IMR-90 (cell line): ENCODE results near the gene HNMT. TPM values are rescaled to one million over a fixed set of nuclear protein-coding genes. Genes with fewer than 3 reads are reported as not detected.

Source experiments
- ATAC-seq: fragments of 200-7000 bp; cut with Tn5 transposase; 2 replicates; pipeline ENCODE4 v1.9.1; 2020; ENCODE audit warnings: low read depth, mild to moderate bottlenecking, moderate library complexity
- BruUV-seq: library from RNA; stranded (reverse); fragments of 400-500 nt; replicated peaks from 2 replicates; lab custom pipeline; 2021; lab: Mats Ljungman, UMichigan
- CTCF ChIA-PET: fragments of 300-600 bp; formaldehyde crosslinking; extraction: SDS; loops from one replicate; lab custom pipeline; 2021; ENCODE audit warnings: antibody characterized with exemption; lab: Yijun Ruan, JAX
- POLR2A ChIA-PET: fragments of 300-600 bp; sonication (Branson Sonifier 250); formaldehyde crosslinking; loops from one replicate; lab custom pipeline; 2022; ENCODE audit warnings: antibody characterized with exemption; ENCODE audit not compliant: unreplicated experiment; lab: Charles Lee
- DNase-seq: peaks from one replicate; pipeline ENCODE4 v3.0.0; 2013
- H2AFZ ChIP-seq: replicated peaks from 2 replicates; pipeline ENCODE3; 2013; ENCODE audit warnings: low read length, mild to moderate bottlenecking; ENCODE audit not compliant: poor library complexity
- H2AK5ac ChIP-seq: 2 replicates; pipeline ENCODE4 v1.6.1; 2013; ENCODE audit warnings: low read depth, low read length, inconsistent platforms
- H2AK9ac ChIP-seq: replicated peaks from 2 replicates; pipeline ENCODE3; 2013; ENCODE audit warnings: mild to moderate bottlenecking, low read depth, low read length, moderate library complexity; ENCODE audit not compliant: poor library complexity
- H2BK120ac ChIP-seq: 2 replicates; pipeline ENCODE4 v1.6.1; 2013; ENCODE audit warnings: low read depth, low read length, inconsistent platforms
- H2BK15ac ChIP-seq: 3 replicates; pipeline ENCODE4 v1.6.1; 2013; ENCODE audit warnings: low read depth, low read length, inconsistent platforms
- H2BK20ac ChIP-seq: 2 replicates; pipeline ENCODE4 v1.6.1; 2013; ENCODE audit warnings: low read depth, mild to moderate bottlenecking, inconsistent platforms, low read length, moderate library complexity
- H2BK5ac ChIP-seq: 2 replicates; pipeline ENCODE4 v1.6.1; 2013; ENCODE audit warnings: mild to moderate bottlenecking, low read depth, low read length, inconsistent platforms; ENCODE audit not compliant: poor library complexity, severe bottlenecking
- H3K14ac ChIP-seq: replicated peaks from 2 replicates; pipeline ENCODE4 v1.6.1; 2013; ENCODE audit warnings: low read depth, low read length, inconsistent platforms
- H3K18ac ChIP-seq: 2 replicates; pipeline ENCODE4 v1.6.1; 2013; ENCODE audit warnings: low read depth, low read length, control low read depth
- H3K23ac ChIP-seq: 2 replicates; pipeline ENCODE4 v1.6.1; 2013; ENCODE audit warnings: low read depth, low read length, inconsistent platforms
- H3K27ac ChIP-seq: 2 replicates; pipeline ENCODE4 v1.5.1; 2013; ENCODE audit warnings: mild to moderate bottlenecking, control low read depth, low read length; ENCODE audit not compliant: insufficient read depth
- H3K27me3 ChIP-seq: 2 replicates; pipeline ENCODE4 v1.6.1; 2013; ENCODE audit warnings: low read length; ENCODE audit not compliant: control insufficient read depth, insufficient read depth
- H3K36me3 ChIP-seq: 2 replicates; pipeline ENCODE4 v1.6.1; 2013; ENCODE audit warnings: low read length, mixed read lengths; ENCODE audit not compliant: control insufficient read depth, insufficient read depth
- H3K4ac ChIP-seq: 2 replicates; pipeline ENCODE4 v1.6.1; 2013; ENCODE audit warnings: low read depth, low read length, inconsistent platforms
- H3K4me1 ChIP-seq: 2 replicates; pipeline ENCODE4 v1.6.1; 2013; ENCODE audit warnings: low read length, mixed read lengths; ENCODE audit not compliant: control insufficient read depth, insufficient read depth
- H3K4me2 ChIP-seq: 2 replicates; pipeline ENCODE4 v1.6.1; 2013; ENCODE audit warnings: low read depth, mild to moderate bottlenecking, control low read depth, low read length, moderate library complexity
- H3K4me3 ChIP-seq: 2 replicates; pipeline ENCODE4 v1.5.1; 2013; ENCODE audit warnings: low read depth, mild to moderate bottlenecking, control low read depth, low read length, moderate library complexity; ENCODE audit not compliant: insufficient read depth
- H3K56ac ChIP-seq: 2 replicates; pipeline ENCODE4 v1.6.1; 2013; ENCODE audit warnings: low read length, inconsistent platforms; ENCODE audit not compliant: insufficient read depth; ENCODE audit errors: extremely low read depth
- H3K79me1 ChIP-seq, 2 experiments: 2 replicates each; pipeline ENCODE4 v1.6.1; 2013; ENCODE audit warnings: low read length in 2 of 2, inconsistent platforms in 1 of 2, low read depth in 1 of 2
- H3K9ac ChIP-seq: 2 replicates; pipeline ENCODE4 v1.6.1; 2013; ENCODE audit warnings: low read depth, low read length, control low read depth
- H3K9me1 ChIP-seq: 2 replicates; pipeline ENCODE4 v1.6.1; 2013; ENCODE audit warnings: low read length, inconsistent platforms; ENCODE audit not compliant: insufficient read depth
- H3K9me3 ChIP-seq: 2 replicates; pipeline ENCODE4 v1.6.1; 2013; ENCODE audit warnings: low read length; ENCODE audit not compliant: control insufficient read depth, insufficient read depth
- H4K20me1 ChIP-seq: 2 replicates; pipeline ENCODE4 v1.6.1; 2013; ENCODE audit warnings: low read length, inconsistent platforms; ENCODE audit not compliant: insufficient read depth
- H4K5ac ChIP-seq: 2 replicates; pipeline ENCODE4 v1.6.1; 2013; ENCODE audit warnings: mild to moderate bottlenecking, low read depth, low read length, control low read depth
- H4K8ac ChIP-seq, 2 experiments: 2 replicates each; pipeline ENCODE4 v1.6.1; 2013; ENCODE audit warnings: low read depth in 2 of 2, low read length in 2 of 2, control low read depth in 1 of 2, inconsistent platforms in 1 of 2
- H4K91ac ChIP-seq: 2 replicates; pipeline ENCODE4 v1.6.1; 2013; ENCODE audit warnings: low read depth, low read length, inconsistent platforms; ENCODE audit not compliant: insufficient read depth
- BHLHE40 ChIP-seq: fragments of 150-350 bp; IDR thresholded peaks from 2 replicates; pipeline ENCODE4 v1.6.1; 2016; ENCODE audit warnings: mild to moderate bottlenecking, low read depth, low read length
- CEBPB ChIP-seq: IDR thresholded peaks from 2 replicates; pipeline ENCODE4 v1.6.1; 2012; ENCODE audit warnings: low read depth, low read length, improper control_type of control experiment
- CHD1 ChIP-seq: IDR thresholded peaks from 2 replicates; pipeline ENCODE4 v1.6.1; 2012; ENCODE audit warnings: low read depth, low read length, improper control_type of control experiment
- ELK1 ChIP-seq: fragments of 150-350 bp; IDR thresholded peaks from 2 replicates; pipeline ENCODE4 v1.6.1; 2016; ENCODE audit warnings: low read depth, mild to moderate bottlenecking, low read length, moderate library complexity, borderline replicate concordance
- FOS ChIP-seq: fragments of 150-350 bp; IDR thresholded peaks from 2 replicates; pipeline ENCODE4 v1.6.1; 2016; ENCODE audit warnings: low read depth, low read length
- MAFK ChIP-seq: IDR thresholded peaks from 2 replicates; pipeline ENCODE4 v1.6.1; 2012; ENCODE audit warnings: low read depth, low read length, improper control_type of control experiment
- MAZ ChIP-seq: IDR thresholded peaks from 2 replicates; pipeline ENCODE4 v1.6.1; 2012; ENCODE audit warnings: low read depth, mild to moderate bottlenecking, low read length, improper control_type of control experiment, moderate library complexity, borderline replicate concordance
- MXI1 ChIP-seq: IDR thresholded peaks from 2 replicates; pipeline ENCODE4 v1.6.1; 2012; ENCODE audit warnings: low read depth, mild to moderate bottlenecking, low read length, moderate library complexity, borderline replicate concordance
- NFE2L2 ChIP-seq: fragments of 150-350 bp; IDR thresholded peaks from 2 replicates; pipeline ENCODE4 v1.6.1; 2016; ENCODE audit warnings: low read depth, mild to moderate bottlenecking, low read length
- POLR2A ChIP-seq: IDR thresholded peaks from 2 replicates; pipeline ENCODE4 v1.6.1; 2012; ENCODE audit warnings: mild to moderate bottlenecking, low read depth, low read length
- RAD21 ChIP-seq: IDR thresholded peaks from 2 replicates; pipeline ENCODE4 v1.6.1; 2012; ENCODE audit warnings: low read length, improper control_type of control experiment
- RCOR1 ChIP-seq: IDR thresholded peaks from 2 replicates; pipeline ENCODE4 v1.6.1; 2012; ENCODE audit warnings: mild to moderate bottlenecking, low read length, improper control_type of control experiment; ENCODE audit not compliant: insufficient replicate concordance
- RFX5 ChIP-seq: IDR thresholded peaks from 2 replicates; pipeline ENCODE4 v1.8.0; 2012; ENCODE audit warnings: low read depth, mild to moderate bottlenecking, low read length, moderate library complexity
- SMC3 ChIP-seq: fragments of 150-350 bp; IDR thresholded peaks from 2 replicates; pipeline ENCODE4 v1.6.1; 2016; ENCODE audit warnings: low read depth, mild to moderate bottlenecking, antibody characterized with exemption, low read length, moderate library complexity
- USF2 ChIP-seq: fragments of 150-350 bp; IDR thresholded peaks from 2 replicates; pipeline ENCODE4 v1.6.1; 2017; ENCODE audit warnings: mild to moderate bottlenecking, antibody characterized with exemption, low read length, low read depth
- dilution Hi-C: fragments of 300-500 bp; cut with HindIII; formaldehyde crosslinking; loops from one replicate; pipeline ENCODE4 v1.14.3; 2018; ENCODE audit warnings: low sequenced_read_pairs; ENCODE audit not compliant: unreplicated experiment
- in situ Hi-C: fragments of 300-500 bp; cut with MboI; formaldehyde crosslinking; loops from 3 replicates; pipeline ENCODE4 v1.14.3; 2019; ENCODE audit warnings: low sequenced_read_pairs, inconsistent platforms, mixed read lengths
- intact Hi-C: fragments of 100-400 bp; cut with micrococcal nuclease; formaldehyde crosslinking; loops from 2 replicates; pipeline ENCODE4 v1.10.0; 2022
- polyA plus RNA-seq, 3 experiments: library from polyadenylated mRNA; depleted of rRNA; stranded (reverse); fragments of >200 nt; gene quantifications; 2 replicates each; pipeline ENCODE4 v1.2.3, GENCODE V29; 2012; ENCODE audit warnings: low replicate concordance in 1 of 3
- total RNA-seq: library from RNA; depleted of rRNA; stranded (reverse); fragments of >200 nt; gene quantifications from 2 replicates; pipeline ENCODE4 v1.2.3, GENCODE V29; 2012
- TF ChIP-seq, protein P1 (sequence below): conservative IDR thresholded peaks from 2 replicates; pipeline ENCODE4 v1.5.1; 2012; ENCODE audit warnings: mild to moderate bottlenecking, low read depth, low read length, improper control_type of control experiment

Gene HNMT
- total and polyA plus RNA-seq, 2 of the 4 experiments (the other 2 are of a cell fraction) = 6.4 to 14.2 TPM

GRCh38 chr2:137961602-137962001 lies 2.7 kb upstream of the HNMT start:
- Histone ChIP-seq H2BK15ac (no peak overlapping the region), H3K9me3 (no peaks in the 10 kb centered on the region), H2AFZ (no peak overlapping the region), H3K4me3 (no peak overlapping the region), H3K14ac (no peak overlapping the region), H2BK5ac (no peak overlapping the region), H3K4ac (no peak overlapping the region), H2BK120ac (no peak overlapping the region), H2AK9ac (no peak overlapping the region), H3K36me3 (no peaks in the 10 kb centered on the region), H3K27me3 (no peaks in the 10 kb centered on the region), H3K27ac (no peak overlapping the region), H4K8ac (no peak overlapping the region), H3K4me2 (no peak overlapping the region), H3K9ac (no peak overlapping the region), H3K18ac (no peak overlapping the region), H4K20me1 (no peaks in the 10 kb centered on the region), H2BK20ac (no peak overlapping the region), H4K91ac (no peak overlapping the region), H4K5ac (no peak overlapping the region), H3K23ac (no peak overlapping the region), H3K9me1 (peaks cover 3% of the 10 kb centered on the region; the same call in 1 of the 2 replicates), H2AK5ac (no peak overlapping the region), H3K56ac (no peak overlapping the region), H3K4me1 (peaks cover 10% of the 10 kb centered on the region), H3K79me1 (0 out of 4 replicates have a peak, but pooled peaks cover 0 to 3% of the 10 kb centered on the region in 2 experiments)
- intact Hi-C loops = loop anchor here (10.0 kb wide), 1 partner anchor 313 kb away; no protein-coding TSS in a partner anchor
- no peak for ATAC-seq
- DNase-seq = no peak
- BruUV-seq = no TSS peak
- TF ChIP-seq MXI1 = no peak
- no peak for TF ChIP-seq RCOR1
- TF ChIP-seq SMC3 = no peak
- TF ChIP-seq ELK1 = no peak
- no peak for TF ChIP-seq FOS
- TF ChIP-seq CEBPB = no peak
- no peak for TF ChIP-seq RFX5
- TF ChIP-seq USF2 = no peak
- no peak for TF ChIP-seq MAZ
- TF ChIP-seq BHLHE40 = no peak
- no peak for TF ChIP-seq NFE2L2
- no peak for TF ChIP-seq POLR2A
- no peak for TF ChIP-seq CHD1
- no peak for TF ChIP-seq RAD21
- TF ChIP-seq MAFK = no peak
- TF ChIP-seq, protein P1, sequence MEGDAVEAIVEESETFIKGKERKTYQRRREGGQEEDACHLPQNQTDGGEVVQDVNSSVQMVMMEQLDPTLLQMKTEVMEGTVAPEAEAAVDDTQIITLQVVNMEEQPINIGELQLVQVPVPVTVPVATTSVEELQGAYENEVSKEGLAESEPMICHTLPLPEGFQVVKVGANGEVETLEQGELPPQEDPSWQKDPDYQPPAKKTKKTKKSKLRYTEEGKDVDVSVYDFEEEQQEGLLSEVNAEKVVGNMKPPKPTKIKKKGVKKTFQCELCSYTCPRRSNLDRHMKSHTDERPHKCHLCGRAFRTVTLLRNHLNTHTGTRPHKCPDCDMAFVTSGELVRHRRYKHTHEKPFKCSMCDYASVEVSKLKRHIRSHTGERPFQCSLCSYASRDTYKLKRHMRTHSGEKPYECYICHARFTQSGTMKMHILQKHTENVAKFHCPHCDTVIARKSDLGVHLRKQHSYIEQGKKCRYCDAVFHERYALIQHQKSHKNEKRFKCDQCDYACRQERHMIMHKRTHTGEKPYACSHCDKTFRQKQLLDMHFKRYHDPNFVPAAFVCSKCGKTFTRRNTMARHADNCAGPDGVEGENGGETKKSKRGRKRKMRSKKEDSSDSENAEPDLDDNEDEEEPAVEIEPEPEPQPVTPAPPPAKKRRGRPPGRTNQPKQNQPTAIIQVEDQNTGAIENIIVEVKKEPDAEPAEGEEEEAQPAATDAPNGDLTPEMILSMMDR = no peak
- ChIA-PET POLR2A (no interaction called here), CTCF (interaction anchor here (0.6 kb wide), 1 partner anchor 48 kb away, joined by 3 read pairs; no protein-coding TSS in a partner anchor)
- in situ Hi-C loops = no loop called here
- dilution Hi-C loops = no loop called here
